Calu3 (cell line): Measurements from ENCODE around the gene DPYSL3. TPM values are rescaled to one million over a fixed set of nuclear protein-coding genes. Genes with fewer than 3 reads are reported as not detected.

Experiments used
- BruUV-seq: library from RNA; stranded (reverse); fragments of 400-500 nt; replicated peaks from 2 replicates; lab custom pipeline; 2021; lab: Mats Ljungman, UMichigan
- CTCF ChIA-PET: fragments of 300-600 bp; sonication (Branson Sonifier 250); formaldehyde crosslinking; loops from one replicate; lab custom pipeline; 2022; ENCODE audit warnings: antibody characterized with exemption; lab: Charles Lee
- DNase-seq: peaks from one replicate; pipeline ENCODE4 v3.0.0; 2022
- H3K27ac Mint-ChIP-seq: one replicate; pipeline ENCODE4 v1.8.0; 2022; ENCODE audit warnings: mixed read lengths; ENCODE audit not compliant: unreplicated experiment
- H3K27me3 Mint-ChIP-seq: one replicate; pipeline ENCODE4 v1.8.0; 2022; ENCODE audit warnings: mixed read lengths; ENCODE audit not compliant: unreplicated experiment
- H3K36me3 Mint-ChIP-seq: one replicate; pipeline ENCODE4 v1.8.0; 2022; ENCODE audit warnings: mild to moderate bottlenecking, moderate library complexity, mixed read lengths; ENCODE audit not compliant: insufficient read depth, unreplicated experiment
- H3K4me1 Mint-ChIP-seq: one replicate; pipeline ENCODE4 v1.8.0; 2022; ENCODE audit warnings: mild to moderate bottlenecking, low read depth, mixed read lengths; ENCODE audit not compliant: unreplicated experiment
- H3K4me3 Mint-ChIP-seq: one replicate; pipeline ENCODE4 v1.8.0; 2022; ENCODE audit warnings: mild to moderate bottlenecking, low read depth, moderate library complexity, mixed read lengths; ENCODE audit not compliant: unreplicated experiment
- H3K9me3 Mint-ChIP-seq: one replicate; pipeline ENCODE4 v1.8.0; 2022; ENCODE audit warnings: low read depth, mixed read lengths; ENCODE audit not compliant: unreplicated experiment
- CTCF ChIP-seq: fragments of 200-600 bp; IDR thresholded peaks from one replicate; pipeline ENCODE4 v1.8.0; 2022; ENCODE audit warnings: antibody characterized with exemption; ENCODE audit not compliant: unreplicated experiment
- intact Hi-C: fragments of 100-400 bp; cut with micrococcal nuclease; formaldehyde crosslinking; loops from one replicate; pipeline ENCODE4 v1.10.0; 2022; ENCODE audit not compliant: unreplicated experiment
- total RNA-seq: library from RNA; stranded (reverse); gene quantifications from 2 replicates; pipeline ENCODE4 v1.2.3, GENCODE V29; 2022

DPYSL3 gene
- total RNA-seq, 1 experiment from 2014 or later = 26.6 TPM

- H3K4me1 Mint-ChIP-seq = peaks cover 8% of the 10 kb centered on the region
Measured at GRCh38 chr5:147452165-147452811, 57.6 kb downstream of the DPYSL3 start.

GRCh38 chr5:147451193-147451592 lies 58.7 kb downstream of the DPYSL3 start:
- H3K4me3 Mint-ChIP-seq = no peak overlapping the region
- peaks cover 8% of the 10 kb centered on the region for H3K4me1 Mint-ChIP-seq
- CTCF ChIA-PET = interaction anchor here (1.4 to 1.5 kb wide), 2 partner anchors 20 to 127 kb away, joined by 3 read pairs; no protein-coding TSS in a partner anchor
- intact Hi-C loops = loop anchor here (5.0 kb wide), 1 partner anchor 56 kb away; no protein-coding TSS in a partner anchor
- no peaks in the 10 kb centered on the region for H3K9me3 Mint-ChIP-seq
- no peak for TF ChIP-seq CTCF
- no peak for DNase-seq
- no peak overlapping the region for H3K27ac Mint-ChIP-seq
- H3K27me3 Mint-ChIP-seq = peaks cover 21% of the 10 kb centered on the region
- H3K36me3 Mint-ChIP-seq = peaks cover 26% of the 10 kb centered on the region
- TSS peak; percentile 26 for BruUV-seq

More at GRCh38 chr5:147452165-147452811, 57.6 kb downstream of the DPYSL3 start:
- peak overlapping the region; percentile 92 for H3K4me3 Mint-ChIP-seq
- no TSS peak for BruUV-seq
- intact Hi-C loops = loop anchor here (5.0 kb wide), 1 partner anchor 55 kb away; no protein-coding TSS in a partner anchor
- H3K9me3 Mint-ChIP-seq = no peaks in the 10 kb centered on the region
- H3K27me3 Mint-ChIP-seq = peaks cover 21% of the 10 kb centered on the region
- H3K36me3 Mint-ChIP-seq = peaks cover 26% of the 10 kb centered on the region
- no peak overlapping the region for H3K27ac Mint-ChIP-seq
- CTCF ChIA-PET = interaction anchor here (1.2 to 1.5 kb wide), 3 partner anchors 21 to 126 kb away, joined by 3 to 6 read pairs (median 3); no protein-coding TSS in a partner anchor
- no peak for TF ChIP-seq CTCF
- no peak for DNase-seq

GRCh38 chr5:147450606-147451005 lies 59.3 kb downstream of the DPYSL3 start:
- Mint-ChIP-seq H3K4me1 (peaks cover 8% of the 10 kb centered on the region), H3K27me3 (peaks cover 21% of the 10 kb centered on the region), H3K9me3 (no peaks in the 10 kb centered on the region), H3K27ac (no peak overlapping the region), H3K36me3 (peaks cover 26% of the 10 kb centered on the region), H3K4me3 (no peak overlapping the region)
- CTCF ChIA-PET = no interaction called here
- TF ChIP-seq CTCF = no peak
- no TSS peak for BruUV-seq
- intact Hi-C loops = loop anchor here (5.0 kb wide), 1 partner anchor 57 kb away; no protein-coding TSS in a partner anchor
- no peak for DNase-seq

- Mint-ChIP-seq H3K9me3 (no peaks in the 10 kb centered on the region), H3K4me3 (no peak overlapping the region), H3K27ac (no peak overlapping the region), H3K27me3 (peaks cover 21% of the 10 kb centered on the region), H3K36me3 (peaks cover 13% of the 10 kb centered on the region), H3K4me1 (no peaks in the 10 kb centered on the region)
- DNase-seq = no peak
- intact Hi-C loops = no loop called here
- CTCF ChIA-PET = interaction anchor here (0.8 kb wide), 2 partner anchors 110 to 130 kb away, joined by 3 to 4 read pairs; no protein-coding TSS in a partner anchor
- no peak for TF ChIP-seq CTCF
- BruUV-seq = no TSS peak
Measured at GRCh38 chr5:147448766-147449165, 61.1 kb downstream of the DPYSL3 start.
